Activated naive CD4-positive, alpha-beta T cell treated with anti-CD3 and anti-CD28 coated beads, Interleukin-2, amount 50 U/mL, for 72 hours (primary cell): ENCODE measurements around the gene GPR55. TPM values are rescaled to one million over a fixed set of nuclear protein-coding genes. Genes with fewer than 3 reads are reported as not detected.

Experiments used
- ATAC-seq, 2 donors: fragments of 150-1000 bp; cut with Tn5 transposase; 2 replicates each; pipeline ENCODE4 v1.10.0; 2021; ENCODE audit warnings: mild to moderate bottlenecking in 2 of 2, moderate library complexity in 2 of 2
- DNase-seq, 2 donors: peaks; one replicate each; pipeline ENCODE4 v3.0.0; 2021 to 2022; ENCODE audit warnings: low spot score in 2 of 2
- H3K27ac Mint-ChIP-seq, 2 donors: one replicate each; pipeline ENCODE4 v1.8.0; 2022; ENCODE audit warnings: mild to moderate bottlenecking in 2 of 2, mixed read lengths in 2 of 2
- H3K36me3 Mint-ChIP-seq, 2 donors: one replicate each; pipeline ENCODE4 v1.8.0; 2022; ENCODE audit warnings: mixed read lengths in 2 of 2
- H3K9me3 Mint-ChIP-seq, 2 donors: one replicate each; pipeline ENCODE4 v1.8.0; 2022; ENCODE audit warnings: mixed read lengths in 2 of 2
- total RNA-seq, 2 donors: library from RNA; stranded (reverse); gene quantifications; one replicate each; pipeline ENCODE4 v1.2.3, GENCODE V29; 2022

The GPR55 gene
- total RNA-seq, 2 donors from 2014 or later = 2.6 to 12.1 TPM

DNA sequence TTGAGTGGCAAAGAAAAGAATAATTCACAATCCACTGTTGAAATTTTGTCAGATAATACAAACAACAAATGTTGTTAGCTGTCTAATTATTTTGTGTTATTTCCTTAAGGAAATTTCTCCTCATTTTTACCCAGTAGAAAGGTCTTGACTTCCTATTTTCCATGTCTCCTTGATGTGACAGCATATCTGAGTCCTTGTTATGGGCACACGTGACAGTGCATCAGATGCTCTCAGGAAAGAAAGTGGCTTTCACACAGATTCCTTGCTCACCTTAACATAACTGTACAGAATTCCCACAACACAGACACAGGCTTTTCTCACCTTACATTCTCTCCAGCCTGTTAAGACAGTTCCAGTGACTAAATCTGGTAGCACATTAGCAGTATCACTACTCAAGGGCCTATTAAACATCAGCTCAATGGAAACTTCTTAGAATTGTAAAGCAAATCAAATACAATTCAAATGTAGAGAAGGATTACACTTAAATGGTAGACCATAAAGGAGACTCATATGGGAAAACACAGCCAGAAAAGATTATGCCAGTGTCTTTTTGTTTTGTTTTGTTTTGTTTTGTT, 30.2 kb upstream of the GPR55 start:
- DNase-seq (no peak), ATAC-seq (no peak)
- no peaks in the 10 kb centered on the region for H3K9me3 Mint-ChIP-seq
- no peaks in the 10 kb centered on the region for H3K36me3 Mint-ChIP-seq
- peak overlapping the region in 1 of 2 donors; percentile 48 for H3K27ac Mint-ChIP-seq

DNA sequence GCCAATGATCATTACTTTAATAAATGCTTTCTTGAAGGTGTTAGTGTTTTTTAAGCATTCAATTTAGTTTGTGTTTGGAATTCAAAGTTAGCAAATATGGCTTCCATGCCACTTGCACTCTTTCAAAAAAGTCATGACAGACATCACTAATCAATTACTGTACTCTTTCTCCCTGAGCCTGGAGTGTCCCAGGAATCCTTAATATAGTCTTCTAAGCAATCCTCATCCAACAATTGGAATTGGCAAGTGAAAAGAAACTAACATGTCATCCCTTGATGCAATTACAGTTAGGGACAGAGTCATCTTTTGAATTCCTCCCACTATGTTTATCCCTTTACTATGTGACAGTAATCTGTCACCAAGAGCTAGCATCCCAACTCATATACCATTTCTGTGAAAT, 29.7 kb upstream of the GPR55 start:
- Mint-ChIP-seq H3K27ac (peak overlapping the region in 1 of 2 donors; percentile 48), H3K9me3 (no peaks in the 10 kb centered on the region), H3K36me3 (no peaks in the 10 kb centered on the region)
- DNase-seq = no peak
- ATAC-seq = no peak

DNA sequence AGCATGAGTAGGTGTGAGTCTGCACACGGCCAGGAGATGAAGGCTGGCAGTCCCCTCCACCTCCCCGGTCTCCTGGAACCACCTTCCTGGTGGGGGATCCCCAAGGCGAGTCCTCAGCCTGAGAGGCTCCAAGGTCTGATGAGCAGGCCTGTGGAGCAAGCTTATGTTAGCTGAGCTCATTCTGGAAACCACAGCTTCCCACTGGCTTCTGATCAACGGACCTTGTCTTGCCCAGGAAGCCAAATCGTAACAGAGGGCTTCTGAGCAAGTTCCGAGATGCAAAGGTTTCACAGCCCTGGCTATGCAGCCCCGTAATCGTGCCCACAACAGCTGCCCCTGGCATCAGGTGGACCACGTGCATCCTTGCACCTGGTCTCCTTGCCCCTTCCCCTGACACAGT, 28.8 kb upstream of the GPR55 start:
- ATAC-seq (peak in 1 of 2 donors; percentile 73), DNase-seq (no peak)
- Mint-ChIP-seq H3K27ac (peak overlapping the region in 1 of 2 donors; percentile 48), H3K36me3 (no peaks in the 10 kb centered on the region), H3K9me3 (no peaks in the 10 kb centered on the region)

GRCh38 chr2:230952226-230952956, 27.3 kb upstream of the GPR55 start:
- H3K9me3 Mint-ChIP-seq = no peaks in the 10 kb centered on the region
- peak overlapping the region in 1 of 2 donors; percentile 20 for H3K27ac Mint-ChIP-seq
- no peak for DNase-seq
- ATAC-seq = no peak
- no peaks in the 10 kb centered on the region for H3K36me3 Mint-ChIP-seq

DNA sequence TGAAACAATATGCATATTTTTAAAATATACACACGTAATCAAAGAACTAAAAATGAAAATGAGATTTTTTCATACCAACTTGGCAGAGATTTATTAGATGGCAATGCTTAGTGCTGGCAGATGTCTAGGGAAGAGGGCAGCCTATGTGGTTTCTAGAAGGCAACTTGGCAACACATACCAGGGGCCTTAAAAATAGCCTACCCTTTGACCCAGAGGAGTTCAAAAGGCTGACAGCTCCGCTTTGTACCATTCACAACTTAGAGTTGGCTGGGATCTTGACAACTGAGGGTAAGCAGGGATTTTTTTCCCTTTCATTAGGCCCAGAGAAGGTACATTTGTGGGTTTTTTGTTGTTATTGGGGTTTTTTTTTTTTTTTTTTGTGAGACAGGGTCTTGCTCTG, 26.4 kb upstream of the GPR55 start:
- DNase-seq = no peak
- Mint-ChIP-seq H3K9me3 (no peaks in the 10 kb centered on the region), H3K27ac (peak overlapping the region in 1 of 2 donors; percentile 62), H3K36me3 (no peaks in the 10 kb centered on the region)
- ATAC-seq = no peak

DNA sequence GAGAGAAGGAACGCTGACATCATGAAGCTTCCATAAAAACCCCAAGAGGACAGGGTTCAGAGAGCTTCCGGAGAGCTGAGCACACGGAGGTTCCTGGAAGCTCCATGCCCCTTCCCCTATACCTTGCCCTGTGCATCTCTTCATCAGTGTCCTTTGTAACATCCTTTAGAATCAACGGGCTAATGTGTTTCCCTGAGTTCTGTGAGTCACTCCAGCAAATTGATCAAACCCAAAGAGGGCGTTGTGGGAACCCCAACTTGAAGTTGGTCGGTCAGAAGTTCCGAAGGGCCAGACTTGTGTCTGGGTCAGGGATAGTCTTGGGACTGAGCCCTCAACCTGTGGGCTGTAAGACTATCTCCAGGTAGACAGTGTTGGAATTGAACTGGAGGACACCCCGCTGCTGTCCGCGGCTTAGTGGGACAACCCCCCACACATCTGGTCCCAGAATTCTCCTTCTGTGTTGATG, 25.9 kb upstream of the GPR55 start:
- DNase-seq (no peak), ATAC-seq (no peak)
- H3K9me3 Mint-ChIP-seq = no peaks in the 10 kb centered on the region
- no peaks in the 10 kb centered on the region for H3K36me3 Mint-ChIP-seq
- peak overlapping the region in 1 of 2 donors; percentile 62 for H3K27ac Mint-ChIP-seq

DNA sequence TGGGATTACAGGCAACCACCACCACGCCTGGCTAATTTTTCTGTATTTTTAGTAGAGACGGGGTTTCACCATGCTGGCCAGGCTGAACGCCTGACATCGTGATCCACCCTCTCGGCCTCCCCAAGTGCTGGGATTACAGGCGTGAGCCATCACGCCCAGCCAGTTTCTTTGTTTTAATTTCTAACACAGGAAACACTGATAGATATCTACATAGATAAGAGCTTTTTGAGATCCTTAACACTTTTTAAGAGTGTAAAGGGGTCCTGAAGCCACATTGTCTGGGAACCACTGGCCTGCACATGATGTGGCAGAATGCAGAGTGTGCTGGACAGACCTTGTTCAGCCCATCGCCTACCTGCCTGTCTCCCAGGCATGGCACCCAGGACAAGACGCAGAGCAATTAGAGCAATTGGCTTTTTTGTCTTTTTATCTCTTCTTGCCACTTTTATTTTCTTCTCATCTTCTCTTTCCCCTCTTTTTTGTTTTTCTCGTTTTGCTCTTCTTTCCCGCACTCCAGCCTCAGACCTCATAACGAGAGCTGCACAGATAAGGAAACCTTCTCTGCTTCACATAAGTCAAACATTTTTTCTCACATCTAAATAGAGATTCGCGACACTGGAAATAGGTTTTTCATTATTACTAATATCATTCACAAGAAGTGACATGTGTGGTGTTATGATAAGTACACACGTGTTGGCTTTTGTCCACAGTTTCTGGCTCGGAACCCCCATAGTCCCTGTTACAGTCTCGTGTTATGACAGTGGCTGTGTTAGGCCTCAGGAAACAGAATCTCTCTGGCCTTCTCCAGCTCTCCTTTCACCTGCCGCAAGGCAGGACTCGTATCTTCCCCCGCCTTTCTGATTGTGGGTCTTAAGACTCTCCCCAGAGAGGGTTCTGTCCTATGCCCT, 25.2 kb upstream of the GPR55 start:
- no peaks in the 10 kb centered on the region for H3K36me3 Mint-ChIP-seq
- ATAC-seq (peak; percentile 14 to 80), DNase-seq (no peak)
- no peaks in the 10 kb centered on the region for H3K9me3 Mint-ChIP-seq
- H3K27ac Mint-ChIP-seq = peak overlapping the region in 1 of 2 donors; percentile 62

DNA sequence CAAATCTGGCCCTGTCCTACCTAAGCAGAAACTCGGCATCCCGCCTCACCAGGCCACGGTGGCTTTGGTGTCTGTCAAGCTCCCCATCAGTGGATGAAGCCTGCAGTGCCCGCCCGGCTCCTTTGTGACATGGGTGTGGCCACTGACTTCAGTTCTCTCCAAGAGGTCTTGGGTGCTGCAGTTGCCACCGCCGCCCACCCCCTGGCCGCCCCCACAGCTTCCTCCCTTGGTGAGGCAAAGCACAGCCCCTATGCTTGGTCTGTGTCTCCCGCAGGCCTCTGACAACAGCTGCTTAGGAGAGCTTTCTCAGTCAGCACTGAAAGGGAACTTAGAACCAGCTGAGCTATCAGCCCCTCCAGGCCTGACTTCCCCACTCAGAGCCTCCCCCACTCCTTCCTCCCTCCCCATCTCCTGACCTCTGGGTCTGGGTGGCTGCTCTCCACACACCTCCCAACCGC, 22.9 kb upstream of the GPR55 start:
- no peak for DNase-seq
- Mint-ChIP-seq H3K36me3 (no peaks in the 10 kb centered on the region), H3K27ac (no peak overlapping the region), H3K9me3 (no peaks in the 10 kb centered on the region)
- no peak for ATAC-seq

- no peak for ATAC-seq
- H3K9me3 Mint-ChIP-seq = no peaks in the 10 kb centered on the region
- no peak overlapping the region for H3K27ac Mint-ChIP-seq
Observed at GRCh38 chr2:230947235-230947576, 22.2 kb upstream of the GPR55 start.

GRCh38 chr2:230946429-230947234, 21.6 kb upstream of the GPR55 start:
- Mint-ChIP-seq H3K36me3 (no peaks in the 10 kb centered on the region), H3K27ac (peak overlapping the region in 1 of 2 donors; percentile 92), H3K9me3 (no peaks in the 10 kb centered on the region)
- peak in 1 of 2 donors; percentile 7 for ATAC-seq
- DNase-seq = no peak

More at GRCh38 chr2:230947235-230947576, 22.2 kb upstream of the GPR55 start:
- DNase-seq = no peak
- H3K36me3 Mint-ChIP-seq = no peaks in the 10 kb centered on the region

DNA sequence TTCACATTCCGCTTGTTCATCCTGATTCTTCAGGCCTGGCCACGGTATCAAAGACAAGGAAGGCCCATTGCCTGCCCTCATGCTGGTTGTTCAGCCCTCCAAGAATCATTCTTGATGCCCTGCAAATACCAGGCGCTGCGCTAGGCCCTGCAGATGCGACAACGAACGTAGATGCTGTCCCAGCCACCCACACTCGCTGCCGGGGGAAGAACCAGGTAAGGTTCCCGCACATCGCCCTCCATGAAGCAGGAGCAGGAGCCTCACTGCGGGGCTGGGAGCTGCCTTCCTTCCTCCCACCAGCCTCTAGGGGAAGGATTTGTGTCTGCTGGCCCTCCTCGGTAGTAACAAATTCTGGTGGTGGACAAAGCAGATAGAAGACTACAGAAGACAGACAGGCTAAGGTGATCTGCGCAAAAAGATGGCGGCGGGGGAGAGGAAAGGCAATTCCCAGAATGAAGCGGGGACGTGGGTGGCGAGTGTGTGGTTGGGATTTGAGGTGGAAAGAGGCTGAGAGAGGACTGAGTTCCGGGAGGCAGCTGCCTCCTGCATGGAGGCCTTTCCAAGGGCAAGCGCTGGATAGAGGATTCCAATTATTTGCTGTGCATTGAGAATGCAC, 19.8 kb upstream of the GPR55 start:
- H3K9me3 Mint-ChIP-seq = no peaks in the 10 kb centered on the region
- peak overlapping the region in 1 of 2 donors; percentile 92 for H3K27ac Mint-ChIP-seq
- ATAC-seq (no peak), DNase-seq (no peak)
- H3K36me3 Mint-ChIP-seq = no peaks in the 10 kb centered on the region

DNA sequence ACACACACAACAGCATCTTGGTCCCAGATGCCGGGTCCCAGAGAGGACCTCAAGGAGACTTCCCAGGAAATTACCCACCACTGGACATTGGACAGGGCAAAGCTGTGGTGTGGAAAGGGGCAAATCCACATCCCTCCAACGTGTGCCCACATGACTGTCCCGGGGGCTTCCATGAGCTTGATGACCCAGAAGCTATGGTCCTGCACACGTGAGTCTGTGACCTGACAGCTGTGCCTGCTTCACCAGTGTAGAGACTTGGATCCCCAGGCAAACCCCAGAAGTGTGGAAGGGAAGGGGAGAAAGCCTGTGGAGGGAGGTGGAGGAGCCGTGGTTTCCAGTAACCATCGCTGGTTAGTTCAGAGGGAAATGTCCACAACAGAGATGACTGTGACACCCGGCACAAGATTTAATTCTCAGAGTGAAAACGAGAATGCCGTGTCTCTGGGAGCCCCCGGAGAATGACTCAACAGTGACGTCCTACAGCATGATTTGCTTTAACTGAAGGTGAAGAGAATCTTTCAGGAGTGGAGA, 19.1 kb upstream of the GPR55 start:
- peak; percentile 83 to 89 for ATAC-seq
- Mint-ChIP-seq H3K27ac (peak overlapping the region; percentile 81 to 92), H3K36me3 (no peaks in the 10 kb centered on the region), H3K9me3 (no peaks in the 10 kb centered on the region)
- DNase-seq = peak in 1 of 2 donors; percentile 47

- ATAC-seq = peak; percentile 67 to 71
- no peaks in the 10 kb centered on the region for H3K36me3 Mint-ChIP-seq
- DNase-seq = peak; percentile 46 to 55
- H3K27ac Mint-ChIP-seq = peak overlapping the region; percentile 81 to 92
- H3K9me3 Mint-ChIP-seq = no peaks in the 10 kb centered on the region
Observed at GRCh38 chr2:230942920-230943896, 18.2 kb upstream of the GPR55 start.

DNA sequence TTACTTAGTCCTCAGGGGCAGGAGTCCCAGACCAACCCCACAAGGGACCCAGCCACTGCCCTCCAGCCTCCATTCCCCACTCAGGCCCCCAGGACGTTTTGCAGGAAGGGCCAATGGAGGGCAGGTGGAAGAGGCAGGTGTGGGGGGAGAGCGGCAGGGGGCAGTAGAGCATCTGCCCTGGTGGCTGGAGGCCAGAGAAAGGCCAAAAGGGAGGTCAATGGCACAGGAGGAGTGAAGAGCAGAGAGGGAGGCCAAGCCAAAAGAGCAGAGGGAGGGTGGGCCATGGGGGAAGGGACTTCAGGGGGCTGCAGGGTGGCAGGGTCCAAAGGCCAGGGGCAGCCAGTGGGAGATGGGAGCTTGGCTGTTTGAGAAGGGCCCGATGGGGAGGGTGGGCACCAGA, 17.3 kb upstream of the GPR55 start:
- DNase-seq = no peak
- peak overlapping the region in 1 of 2 donors; percentile 92 for H3K27ac Mint-ChIP-seq

More for the DNA sequence above, 17.3 kb upstream of the GPR55 start:
- Mint-ChIP-seq H3K9me3 (peaks cover 0 to 4% of the 10 kb centered on the region in 2 donors), H3K36me3 (peaks cover 0 to 5% of the 10 kb centered on the region in 2 donors)
- no peak for ATAC-seq
